ENCODE data around the gene MUC4. TPM values are rescaled to one million over a fixed set of nuclear protein-coding genes. Genes with fewer than 3 reads are reported as not detected.
"Not testable (repeated sequence)": the region's sequence is repeated elsewhere in the genome, so short reads cannot be mapped to it uniquely, and the experiment has no call there.

The MUC4 gene
- polyA plus RNA-seq, 3 donors: not detected

DNA sequence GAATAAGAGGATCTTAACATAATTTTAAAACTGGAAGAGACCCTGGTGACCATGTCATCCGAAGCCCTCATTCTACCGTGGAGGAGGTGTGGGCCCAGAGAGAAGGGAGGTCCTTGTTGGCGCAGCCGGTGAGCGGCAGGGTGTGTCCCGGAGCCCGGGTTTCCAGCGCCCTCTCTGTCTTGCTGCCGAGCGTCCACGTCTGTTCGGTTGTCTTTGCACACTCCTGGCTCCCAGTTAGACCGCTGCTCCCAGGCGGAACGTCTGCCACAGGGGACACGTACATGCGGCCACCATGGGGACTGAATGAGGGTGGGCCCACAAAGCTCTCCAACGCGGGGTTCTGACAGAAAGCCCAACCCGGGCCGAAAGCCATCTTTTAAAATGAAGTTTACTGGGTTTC, 6.6 kb upstream of the MUC4 start:
- Mint-ChIP-seq H3K36me3 (no peaks in the 10 kb centered on the region), H3K9me3 (peaks cover 0 to 2% (median 0%) of the 10 kb centered on the region in 7 donors), H3K27ac (no peak overlapping the region), H3K27me3 (ENCODE audit: low read depth in 3 of 3) (peaks cover 6 to 14% (median 9%) of the 10 kb centered on the region in 3 donors), H3K4me1 (no peaks in the 10 kb centered on the region), H3K4me3 (no peak overlapping the region)
- Histone ChIP-seq H3K27me3 (ENCODE audit: control insufficient read depth in 2 of 2, insufficient read depth in 2 of 2, low read length in 2 of 2) (no peaks in the 10 kb centered on the region), H3K9ac (ENCODE audit: insufficient read depth, low read length, poor library complexity, severe bottlenecking) (no peak overlapping the region), H3K9me3 (replicated peaks in 1 of 2; ENCODE audit: control insufficient read depth in 1 of 2, insufficient read depth in 1 of 2, low read length in 2 of 2) (no peaks in the 10 kb centered on the region), H3K79me2 (ENCODE audit: insufficient read depth, low read length) (no peaks in the 10 kb centered on the region), H3K4me1 (ENCODE audit: control insufficient read depth in 1 of 2, insufficient read depth in 2 of 2, low read length in 2 of 2) (no peaks in the 10 kb centered on the region), H4K20me1 (ENCODE audit: insufficient read depth, low read length) (no peaks in the 10 kb centered on the region), H3K4me2 (replicated peaks; ENCODE audit: extremely low read depth, low read length, poor library complexity, severe bottlenecking) (no peak overlapping the region), H3K27ac (ENCODE audit: low read depth in 1 of 2, low read length in 2 of 2) (no peak overlapping the region), H3K36me3 (replicated peaks in 1 of 2; ENCODE audit: control insufficient read depth in 1 of 2, insufficient read depth in 2 of 2, low read length in 2 of 2) (no peaks in the 10 kb centered on the region), H3K4me3 (replicated peaks in 1 of 3; ENCODE audit: low read depth in 2 of 3, low read length in 3 of 3) (no peak overlapping the region), H2AFZ (ENCODE audit: insufficient read depth, low read depth, low read length, poor library complexity, severe bottlenecking) (no peak overlapping the region)
- intact Hi-C loops (cut with micrococcal nuclease): no loop called here
- no peak for TF ChIP-seq CTCF (IDR thresholded peaks at IDR 0.05)
- 97% methylated on average over 12 of the region's 21 CpGs for WGBS (ENCODE audit: insufficient coverage)
- no peak for DNase-seq

GRCh38 chr3:195817578-195818135, 5.9 kb upstream of the MUC4 start:
- Mint-ChIP-seq H3K9me3 (peaks cover 0 to 2% (median 0%) of the 10 kb centered on the region in 7 donors), H3K27me3 (ENCODE audit: low read depth in 3 of 3) (peaks cover 3 to 17% (median 6%) of the 10 kb centered on the region in 3 donors), H3K4me3 (no peak overlapping the region), H3K4me1 (no peaks in the 10 kb centered on the region), H3K36me3 (no peaks in the 10 kb centered on the region), H3K27ac (peak overlapping the region in 1 of 7 donors; percentile 64)
- Histone ChIP-seq H3K79me2 (ENCODE audit: insufficient read depth, low read length) (no peaks in the 10 kb centered on the region), H3K36me3 (replicated peaks in 1 of 2; ENCODE audit: control insufficient read depth in 1 of 2, insufficient read depth in 2 of 2, low read length in 2 of 2) (no peaks in the 10 kb centered on the region), H2AFZ (ENCODE audit: insufficient read depth, low read depth, low read length, poor library complexity, severe bottlenecking) (no peak overlapping the region), H3K4me1 (ENCODE audit: control insufficient read depth in 1 of 2, insufficient read depth in 2 of 2, low read length in 2 of 2) (no peaks in the 10 kb centered on the region), H3K27me3 (ENCODE audit: control insufficient read depth in 2 of 2, insufficient read depth in 2 of 2, low read length in 2 of 2) (no peaks in the 10 kb centered on the region), H4K20me1 (ENCODE audit: insufficient read depth, low read length) (no peaks in the 10 kb centered on the region), H3K4me3 (replicated peaks in 1 of 3; ENCODE audit: low read depth in 2 of 3, low read length in 3 of 3) (no peak overlapping the region), H3K27ac (ENCODE audit: low read depth in 1 of 2, low read length in 2 of 2) (no peak overlapping the region), H3K4me2 (replicated peaks; ENCODE audit: extremely low read depth, low read length, poor library complexity, severe bottlenecking) (no peak overlapping the region), H3K9ac (ENCODE audit: insufficient read depth, low read length, poor library complexity, severe bottlenecking) (no peak overlapping the region), H3K9me3 (replicated peaks in 1 of 2; ENCODE audit: control insufficient read depth in 1 of 2, insufficient read depth in 1 of 2, low read length in 2 of 2) (no peaks in the 10 kb centered on the region)
- DNase-seq: no peak
- TF ChIP-seq CTCF (IDR thresholded peaks at IDR 0.05): no peak
- intact Hi-C loops (cut with micrococcal nuclease): no loop called here
- 89% methylated on average over 9 of the region's 17 CpGs for WGBS (ENCODE audit: insufficient coverage)

GRCh38 chr3:195816276-195816913, 4.7 kb upstream of the MUC4 start:
- H3K9me3 Mint-ChIP-seq; H3K4me1 ChIP-seq (ENCODE audit: control insufficient read depth in 1 of 2, insufficient read depth in 2 of 2, low read length in 2 of 2); H2AFZ ChIP-seq (ENCODE audit: insufficient read depth, low read depth, low read length, poor library complexity, severe bottlenecking); H3K4me3 Mint-ChIP-seq; H3K27me3 ChIP-seq (ENCODE audit: control insufficient read depth in 2 of 2, insufficient read depth in 2 of 2, low read length in 2 of 2); intact Hi-C loops (cut with micrococcal nuclease); H3K27ac Mint-ChIP-seq; H3K79me2 ChIP-seq (ENCODE audit: insufficient read depth, low read length); H3K36me3 Mint-ChIP-seq; H3K4me3 ChIP-seq (replicated peaks in 1 of 3; ENCODE audit: low read depth in 2 of 3, low read length in 3 of 3); H3K4me1 Mint-ChIP-seq; H3K36me3 ChIP-seq (replicated peaks in 1 of 2; ENCODE audit: control insufficient read depth in 1 of 2, insufficient read depth in 2 of 2, low read length in 2 of 2); H3K9ac ChIP-seq (ENCODE audit: insufficient read depth, low read length, poor library complexity, severe bottlenecking); H3K27ac ChIP-seq (ENCODE audit: low read depth in 1 of 2, low read length in 2 of 2); DNase-seq; H3K4me2 ChIP-seq (replicated peaks; ENCODE audit: extremely low read depth, low read length, poor library complexity, severe bottlenecking); H4K20me1 ChIP-seq (ENCODE audit: insufficient read depth, low read length); H3K9me3 ChIP-seq (replicated peaks in 1 of 2; ENCODE audit: control insufficient read depth in 1 of 2, insufficient read depth in 1 of 2, low read length in 2 of 2): not testable (repeated sequence)
- peaks cover 1 to 13% (median 6%) of the 10 kb centered on the region in 3 donors for H3K27me3 Mint-ChIP-seq (ENCODE audit: low read depth in 3 of 3)
- 87% methylated on average over 16 of the region's 23 CpGs for WGBS (ENCODE audit: insufficient coverage)

Data from CD14-positive monocyte (primary cell).